SU-DHL-6 (cell line): Measurements from ENCODE around the gene CBFA2T3.
A peak's percentile ranks its signal among the peaks of the same experiment; 100 is the strongest.

ENCODE experiments used
- H2AFZ ChIP-seq: fragments of 200-600 bp; sonication (generic); 2 replicates; pipeline ENCODE4 v1.6.1; 2014; ENCODE audit warnings: low read depth, mild to moderate bottlenecking, moderate library complexity, mixed read lengths, antibody characterized with exemption, low read length; ENCODE audit not compliant: severe bottlenecking
- H3F3A ChIP-seq: fragments of 200-600 bp; shearing (Covaris generic); 2 replicates; pipeline ENCODE4 v1.6.0; 2016; ENCODE audit warnings: antibody characterized with exemption, mild to moderate bottlenecking; ENCODE audit not compliant: insufficient read depth
- H3K27ac ChIP-seq: fragments of 200-600 bp; sonication (generic); 2 replicates; pipeline ENCODE4 v1.5.1; 2016; ENCODE audit warnings: low read depth, mild to moderate bottlenecking, low read length, moderate library complexity, mixed read lengths
- H3K27me3 ChIP-seq: fragments of 200-600 bp; sonication (generic), shearing (Covaris generic); 2 replicates; pipeline ENCODE4 v1.6.0; 2014; ENCODE audit warnings: mild to moderate bottlenecking, low read length
- H3K36me3 ChIP-seq: fragments of 200-600 bp; sonication (generic); 2 replicates; pipeline ENCODE4 v1.6.1; 2014; ENCODE audit warnings: mild to moderate bottlenecking, low read length, mixed read lengths
- H3K4me2 ChIP-seq: fragments of 300-600, 200-600 bp; shearing (Covaris generic), sonication (generic); 2 replicates; pipeline ENCODE4 v1.6.0; 2014; ENCODE audit warnings: low read length, low read depth, mild to moderate bottlenecking; ENCODE audit not compliant: poor library complexity, severe bottlenecking
- H3K4me3 ChIP-seq: fragments of 200-600 bp; sonication (generic); 2 replicates; pipeline ENCODE4 v1.5.1; 2014; ENCODE audit warnings: antibody characterized with exemption, low read length, mild to moderate bottlenecking, mixed read lengths; ENCODE audit not compliant: insufficient read depth, poor library complexity, severe bottlenecking
- H3K79me2 ChIP-seq: fragments of 200-600 bp; sonication (generic); 2 replicates; pipeline ENCODE4 v1.6.1; 2014; ENCODE audit warnings: mild to moderate bottlenecking, low read length, moderate library complexity; ENCODE audit not compliant: insufficient read depth
- H3K9ac ChIP-seq: fragments of 200-600 bp; sonication (generic); 2 replicates; pipeline ENCODE4 v1.7.0; 2014; ENCODE audit warnings: mild to moderate bottlenecking, low read length
- H3K9me2 ChIP-seq: fragments of 200-600 bp; sonication (generic); replicated peaks from 2 replicates; pipeline ENCODE4 v1.6.1; 2014; ENCODE audit warnings: low read length; ENCODE audit not compliant: insufficient read depth
- H3K9me3 ChIP-seq: fragments of 200-600 bp; sonication (generic); 2 replicates; pipeline ENCODE4 v1.6.1; 2014; ENCODE audit warnings: low read length, mixed read lengths; ENCODE audit not compliant: insufficient read depth
- H4K20me1 ChIP-seq: fragments of 200-600 bp; sonication (generic); 2 replicates; pipeline ENCODE4 v1.6.1; 2014; ENCODE audit warnings: low read depth, mild to moderate bottlenecking, antibody characterized with exemption, low read length, moderate library complexity, mixed read lengths
- CTCF ChIP-seq: fragments of 200-600 bp; sonication (generic); IDR thresholded peaks from one replicate; pipeline ENCODE4 v1.5.1; 2017; ENCODE audit warnings: antibody characterized with exemption, mild to moderate bottlenecking, low read length, moderate library complexity; ENCODE audit not compliant: insufficient read depth, poor library complexity, severe bottlenecking
- EZH2phosphoT487 ChIP-seq: fragments of 200-600 bp; sonication (generic), shearing (Covaris generic); conservative IDR thresholded peaks from 2 replicates; pipeline ENCODE4 v1.6.1; 2018; ENCODE audit warnings: mild to moderate bottlenecking, antibody characterized with exemption, low read length, moderate library complexity, mixed read lengths

Gene CBFA2T3

GRCh38 chr16:88965826-88966480, 11.1 kb downstream of the CBFA2T3 start:
- Histone ChIP-seq H3K4me2 (peak overlapping the region; percentile 15), H3F3A (peaks cover 42% of the 10 kb centered on the region), H3K27ac (peak overlapping the region; percentile 77), H4K20me1 (no peaks in the 10 kb centered on the region), H3K27me3 (no peaks in the 10 kb centered on the region), H3K36me3 (no peaks in the 10 kb centered on the region), H3K4me3 (no peak overlapping the region), H2AFZ (no peak overlapping the region), H3K79me2 (no peaks in the 10 kb centered on the region; the same call in 1 of the 2 replicates), H3K9me3 (no peaks in the 10 kb centered on the region), H3K9ac (peak overlapping the region; percentile 8; the same call in 1 of the 2 replicates), H3K9me2 (no peaks in the 10 kb centered on the region)
- TF ChIP-seq CTCF (no peak), EZH2phosphoT487 (no peak)

- Histone ChIP-seq H3K27me3 (no peaks in the 10 kb centered on the region), H3K9me2 (no peaks in the 10 kb centered on the region), H3K9ac (peak overlapping the region; percentile 8; the same call in 1 of the 2 replicates), H3K36me3 (no peaks in the 10 kb centered on the region), H3K4me2 (peak overlapping the region; percentile 15), H3K4me3 (no peak overlapping the region), H3F3A (peaks cover 39% of the 10 kb centered on the region), H2AFZ (no peak overlapping the region), H4K20me1 (no peaks in the 10 kb centered on the region), H3K9me3 (no peaks in the 10 kb centered on the region), H3K27ac (peak overlapping the region; percentile 77), H3K79me2 (no peaks in the 10 kb centered on the region; the same call in 1 of the 2 replicates)
- TF ChIP-seq EZH2phosphoT487 (no peak), CTCF (no peak)
Measured at GRCh38 chr16:88965411-88965810, 11.6 kb downstream of the CBFA2T3 start.

- Histone ChIP-seq H3K27ac (no peak overlapping the region), H3K79me2 (no peaks in the 10 kb centered on the region), H4K20me1 (no peaks in the 10 kb centered on the region), H3K27me3 (no peaks in the 10 kb centered on the region), H3K9ac (no peak overlapping the region), H3K4me2 (no peak overlapping the region), H3K9me3 (no peaks in the 10 kb centered on the region), H3K36me3 (no peaks in the 10 kb centered on the region), H2AFZ (no peak overlapping the region), H3F3A (peaks cover 33% of the 10 kb centered on the region), H3K4me3 (no peak overlapping the region), H3K9me2 (no peaks in the 10 kb centered on the region)
- TF ChIP-seq CTCF = no peak
- no peak for TF ChIP-seq EZH2phosphoT487
Measured at GRCh38 chr16:88964636-88965035, 12.4 kb downstream of the CBFA2T3 start.
